ENCODE data around the gene CDH23.
"Not testable (repeated sequence)": the region's sequence is repeated elsewhere in the genome, so short reads cannot be mapped to it uniquely, and the experiment has no call there.

CDH23 gene

GRCh38 chr10:71842422-71842821, 445.7 kb downstream of the CDH23 start:
- no peak for DNase-seq

- DNase-seq = peak in 1 of 14 donors; percentile 64
These were observed 446.4 kb downstream of the CDH23 start for GRCh38 chr10:71842856-71843686.

GRCh38 chr10:71844084-71844483, 447.4 kb downstream of the CDH23 start:
- DNase-seq = no peak

- no peak for DNase-seq
These were observed 448.0 kb downstream of the CDH23 start for GRCh38 chr10:71844695-71845094.

GRCh38 chr10:71845410-71846405, 449.0 kb downstream of the CDH23 start:
- DNase-seq = peak in 1 of 14 donors; percentile 79

GRCh38 chr10:71846816-71847215, 450.1 kb downstream of the CDH23 start:
- no peak for DNase-seq

- no peak for DNase-seq
These were observed 450.7 kb downstream of the CDH23 start for GRCh38 chr10:71847418-71847817.

- no peak for DNase-seq
These were observed 451.9 kb downstream of the CDH23 start for GRCh38 chr10:71848325-71849275.

- DNase-seq = no peak
These were observed 452.8 kb downstream of the CDH23 start for GRCh38 chr10:71849461-71849908.

GRCh38 chr10:71850021-71850742, 453.5 kb downstream of the CDH23 start:
- DNase-seq = peak in 1 of 14 donors; percentile 37

- peak; percentile 83 to 100 (median 95) for DNase-seq
These were observed 454.2 kb downstream of the CDH23 start, which contains the start of gene PSAP for GRCh38 chr10:71850743-71851464. Gene PSAP (minus strand): TSS chr10:71851251. CDS start chr10:71851221, 30 bp downstream.

GRCh38 chr10:71851465-71852095, 454.9 kb downstream of the CDH23 start:
- DNase-seq = not testable (repeated sequence)

- DNase-seq = peak in 5 of 14 donors; percentile 34 to 61 (median 54)
These were observed 455.7 kb downstream of the CDH23 start for GRCh38 chr10:71852355-71852937.

- DNase-seq = peak in 2 of 14 donors; percentile 30 to 73
These were observed 457.3 kb downstream of the CDH23 start for GRCh38 chr10:71854031-71854430.

GRCh38 chr10:71856619-71857018, 459.9 kb downstream of the CDH23 start:
- no peak for DNase-seq

- DNase-seq = no peak
These were observed 461.5 kb downstream of the CDH23 start for GRCh38 chr10:71857934-71858890.

GRCh38 chr10:71860243-71861029, 463.7 kb downstream of the CDH23 start:
- DNase-seq = peak in 13 of 14 donors; percentile 54 to 99 (median 89)

All from C1 segment of cervical spinal cord (tissue), 14 donors.